HG03457 (cell line): ENCODE results near the gene DDX50.
"Not testable (repeated sequence)": the region's sequence is repeated elsewhere in the genome, so short reads cannot be mapped to it uniquely, and the experiment has no call there.

Experiments
- ATAC-seq: cut with Tn5 transposase; IDR thresholded peaks from one replicate; pipeline ENCODE4 v1.9.1; 2021; ENCODE audit warnings: moderate number of reproducible peaks; ENCODE audit not compliant: unreplicated experiment

Gene DDX50, protein sequence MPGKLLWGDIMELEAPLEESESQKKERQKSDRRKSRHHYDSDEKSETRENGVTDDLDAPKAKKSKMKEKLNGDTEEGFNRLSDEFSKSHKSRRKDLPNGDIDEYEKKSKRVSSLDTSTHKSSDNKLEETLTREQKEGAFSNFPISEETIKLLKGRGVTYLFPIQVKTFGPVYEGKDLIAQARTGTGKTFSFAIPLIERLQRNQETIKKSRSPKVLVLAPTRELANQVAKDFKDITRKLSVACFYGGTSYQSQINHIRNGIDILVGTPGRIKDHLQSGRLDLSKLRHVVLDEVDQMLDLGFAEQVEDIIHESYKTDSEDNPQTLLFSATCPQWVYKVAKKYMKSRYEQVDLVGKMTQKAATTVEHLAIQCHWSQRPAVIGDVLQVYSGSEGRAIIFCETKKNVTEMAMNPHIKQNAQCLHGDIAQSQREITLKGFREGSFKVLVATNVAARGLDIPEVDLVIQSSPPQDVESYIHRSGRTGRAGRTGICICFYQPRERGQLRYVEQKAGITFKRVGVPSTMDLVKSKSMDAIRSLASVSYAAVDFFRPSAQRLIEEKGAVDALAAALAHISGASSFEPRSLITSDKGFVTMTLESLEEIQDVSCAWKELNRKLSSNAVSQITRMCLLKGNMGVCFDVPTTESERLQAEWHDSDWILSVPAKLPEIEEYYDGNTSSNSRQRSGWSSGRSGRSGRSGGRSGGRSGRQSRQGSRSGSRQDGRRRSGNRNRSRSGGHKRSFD

DNA sequence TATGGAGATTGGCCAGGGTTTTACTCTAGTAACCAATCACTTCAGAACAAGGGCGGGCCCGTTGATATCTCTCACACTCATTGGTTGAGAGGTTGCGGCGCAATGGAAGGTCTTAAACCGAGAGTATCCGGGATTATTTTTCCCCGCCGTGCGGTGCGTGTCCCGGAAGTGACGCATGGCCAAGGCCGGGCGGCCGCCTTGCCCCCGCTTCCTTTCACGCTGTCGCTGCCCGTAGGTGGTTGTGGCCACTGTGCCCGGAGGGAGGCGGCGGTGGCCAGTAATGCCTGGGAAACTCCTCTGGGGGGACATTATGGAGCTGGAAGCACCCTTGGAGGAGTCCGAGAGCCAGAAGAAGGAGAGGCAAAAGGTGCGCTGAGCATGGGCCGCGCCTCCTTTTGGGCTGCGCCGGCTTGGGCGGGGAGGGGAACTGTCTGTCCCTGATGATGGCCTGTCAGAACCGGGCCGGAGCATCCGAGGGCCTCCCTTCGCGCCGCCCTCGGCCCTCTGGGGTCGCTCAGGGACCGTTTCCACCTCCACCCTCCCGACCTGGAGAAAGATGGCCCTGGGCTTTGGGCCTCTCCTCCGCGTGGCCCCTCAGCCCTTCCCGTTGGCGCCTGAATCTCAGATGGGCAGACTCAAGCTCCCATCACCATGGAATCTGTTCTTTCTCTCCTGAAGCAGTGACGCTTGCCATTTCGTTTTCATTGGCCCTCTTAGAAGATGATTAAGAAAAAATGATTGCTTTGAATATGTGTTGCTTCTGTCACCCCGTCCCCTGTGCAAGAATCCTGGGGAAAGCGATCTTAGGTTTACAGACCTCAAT is at the start of gene DDX50:
Gene DDX50 (plus strand): TSS at position 211 of the 823 bp plus-strand sequence. CDS start 70 bp downstream, at position 281.
- ATAC-seq, result peak; percentile 98

DNA sequence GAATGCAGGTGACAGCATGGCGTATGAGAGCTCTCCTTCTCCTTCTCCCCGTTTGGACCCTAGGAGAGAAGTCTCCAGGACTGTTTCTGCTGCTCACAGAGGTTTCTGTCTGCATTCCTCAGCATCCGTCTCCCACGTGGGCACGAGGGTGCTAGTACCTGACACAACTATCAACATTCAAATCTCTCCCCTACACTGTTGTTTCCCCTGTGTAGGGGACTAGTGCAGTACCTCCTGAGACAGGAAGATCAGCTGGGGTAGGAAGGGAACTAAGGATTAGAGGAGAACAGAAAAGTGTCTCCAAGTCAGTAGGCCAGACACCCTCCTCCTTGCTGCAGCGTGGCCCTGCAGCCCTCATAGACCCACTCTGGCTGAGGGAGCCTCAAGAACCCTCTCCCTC is 44.8 kb upstream of the DDX50 start:
- ATAC-seq, result no peak

GRCh38 chr10:68857005-68857404 is 44.1 kb upstream of the DDX50 start:
- no peak for ATAC-seq

DNA sequence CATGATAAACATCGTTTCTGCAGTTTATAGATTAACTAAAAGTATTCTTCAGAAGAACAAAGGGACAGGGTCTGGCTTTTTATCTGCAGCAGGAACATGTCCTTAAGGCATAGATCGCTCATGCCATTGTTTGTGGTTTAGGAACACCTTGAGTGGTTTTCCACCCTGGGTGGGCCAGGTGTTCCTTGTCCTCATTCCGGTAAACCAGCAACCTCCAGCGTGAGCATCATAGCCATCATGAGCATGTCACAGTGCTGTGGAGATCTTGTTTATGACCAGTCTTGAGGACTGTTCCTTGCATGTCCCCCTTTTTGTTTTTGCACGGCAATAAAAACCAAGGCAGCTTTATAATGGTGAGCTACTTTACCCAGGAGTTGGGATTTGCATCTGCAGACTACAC is 39.9 kb upstream of the DDX50 start:
- ATAC-seq, result no peak

DNA sequence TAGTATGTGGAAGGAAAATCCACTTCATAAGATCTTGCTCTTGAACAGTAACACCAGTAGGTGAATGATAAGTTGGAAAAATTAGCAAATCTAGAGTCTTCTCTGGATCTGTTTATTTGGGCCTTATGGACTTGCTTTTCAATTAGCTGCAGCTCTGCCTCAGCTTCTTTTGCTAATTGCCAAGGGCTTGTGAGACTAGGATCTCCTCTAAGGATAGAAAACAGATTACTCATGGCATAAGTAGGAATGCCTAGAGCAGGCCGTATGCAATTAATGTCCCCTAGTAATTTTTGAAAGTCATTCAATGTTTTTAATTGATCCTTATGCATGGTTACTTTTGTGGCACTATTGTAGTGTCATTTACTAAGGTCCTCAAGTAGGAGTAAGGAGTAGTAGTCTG is 36.5 kb upstream of the DDX50 start:
- no peak for ATAC-seq

DNA sequence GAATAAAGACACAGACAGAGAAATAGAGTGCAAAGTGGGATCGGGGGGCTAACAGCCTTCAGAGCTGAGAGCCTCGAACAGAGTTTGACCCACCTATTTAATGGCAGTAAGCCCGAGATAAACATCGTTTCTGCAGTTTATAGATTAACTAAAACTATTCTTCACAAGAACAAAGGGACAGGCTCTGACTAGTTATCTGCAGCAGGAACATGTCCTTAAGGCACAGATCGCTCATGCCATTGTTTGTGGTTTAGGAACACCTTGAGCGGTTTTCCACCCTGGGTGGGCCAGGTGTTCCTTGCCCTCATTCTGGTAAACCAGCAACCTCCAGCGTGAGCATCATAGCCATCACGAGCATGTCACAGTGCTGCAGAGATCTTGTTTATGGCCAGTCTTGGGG is 32.9 kb upstream of the DDX50 start:
- not testable (repeated sequence) for ATAC-seq

DNA sequence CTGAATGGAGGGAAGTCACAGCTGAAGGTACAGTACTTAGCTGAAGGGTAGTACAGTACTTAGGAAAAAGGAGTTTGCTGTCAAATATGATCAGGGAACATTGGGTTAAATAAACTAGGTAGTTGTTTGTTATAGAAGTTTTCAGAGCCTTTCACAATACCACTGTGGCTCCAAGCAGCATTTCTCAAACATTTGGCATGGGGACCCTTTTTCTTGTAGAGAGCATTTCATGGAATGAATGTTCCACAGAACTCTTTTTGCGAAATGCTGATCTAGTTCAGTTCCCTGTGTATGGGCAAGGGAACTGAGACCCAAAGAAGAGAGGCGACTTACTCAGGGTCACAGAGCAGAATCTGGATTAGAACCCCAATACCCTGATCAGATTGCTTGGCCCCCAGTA is 31.5 kb upstream of the DDX50 start:
- ATAC-seq, result no peak

DNA sequence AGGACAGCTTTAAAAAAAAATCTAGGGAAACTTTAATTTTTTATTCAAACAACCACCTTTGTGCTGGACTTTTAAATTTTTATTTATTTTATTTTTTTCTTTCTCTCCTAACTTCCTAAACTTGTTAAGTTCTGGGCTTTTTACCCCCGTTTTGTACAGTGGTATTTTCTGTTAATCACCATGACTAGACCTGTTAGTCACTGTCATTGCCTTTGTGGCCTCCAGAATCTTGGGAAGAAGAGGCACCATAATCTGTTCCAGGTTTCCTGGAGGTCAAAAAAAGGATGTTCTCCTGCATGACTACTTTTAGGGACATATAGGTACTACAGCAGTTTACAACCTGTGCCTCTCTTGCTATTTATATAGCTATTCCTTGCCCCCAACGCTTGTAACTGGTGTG is 31.1 kb upstream of the DDX50 start:
- no peak for ATAC-seq

GRCh38 chr10:68870545-68871104 is 30.5 kb upstream of the DDX50 start:
- no peak for ATAC-seq

GRCh38 chr10:68871105-68871711 is 29.9 kb upstream of the DDX50 start:
- no peak for ATAC-seq

DNA sequence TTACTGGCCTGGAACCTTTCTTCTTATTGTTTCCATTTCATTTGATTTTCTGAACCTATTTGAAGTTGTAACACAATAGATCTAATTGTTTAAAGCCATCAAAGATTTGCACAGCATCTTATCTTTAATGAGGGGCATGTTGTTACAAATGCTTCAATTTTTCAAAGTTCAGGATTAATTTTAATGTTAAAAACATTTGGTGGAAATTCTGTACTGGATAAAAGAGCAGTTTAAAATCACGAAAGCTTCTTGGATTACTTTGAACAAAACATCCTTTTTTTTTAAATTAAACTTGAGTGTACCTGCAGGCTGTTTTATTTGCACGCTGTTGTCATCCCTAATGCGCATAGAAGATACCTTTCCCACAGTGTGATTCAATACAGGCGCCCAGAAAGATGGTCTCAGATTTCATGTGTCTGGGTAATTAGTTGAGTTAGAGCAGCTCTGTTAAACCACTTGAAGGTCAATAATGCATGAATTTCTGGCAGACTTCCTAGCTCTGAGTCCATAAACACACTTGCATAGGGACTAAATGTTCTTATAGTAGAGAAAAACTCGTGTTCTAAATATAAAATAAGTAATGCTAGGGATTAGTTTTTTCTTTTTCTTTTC is 29.3 kb upstream of the DDX50 start:
- no peak for ATAC-seq

- no peak for ATAC-seq
Measured at GRCh38 chr10:68876246-68877138, 24.6 kb upstream of the DDX50 start.

GRCh38 chr10:68877482-68878110 is 23.5 kb upstream of the DDX50 start:
- ATAC-seq, result no peak

- ATAC-seq, result no peak
Measured at GRCh38 chr10:68878496-68878895, 22.6 kb upstream of the DDX50 start.

DNA sequence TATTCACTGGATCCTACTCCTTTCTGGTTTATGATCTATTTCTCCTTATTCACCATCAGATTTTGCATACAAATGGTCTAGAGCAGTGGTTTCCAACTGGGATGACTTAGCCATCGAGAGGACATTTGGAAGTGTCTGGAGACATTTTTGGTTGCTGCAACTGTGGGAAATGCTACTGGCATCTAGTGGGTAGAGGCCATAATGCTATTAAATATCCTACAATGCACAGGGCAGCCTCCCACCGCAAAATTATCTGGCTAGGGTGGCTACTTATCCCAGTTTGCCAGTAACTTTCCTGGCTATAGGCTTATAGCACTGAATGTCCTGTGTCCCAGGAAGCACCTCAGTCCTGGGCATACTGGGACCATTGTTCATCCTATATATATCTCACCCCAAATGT is 21.5 kb upstream of the DDX50 start:
- no peak for ATAC-seq

DNA sequence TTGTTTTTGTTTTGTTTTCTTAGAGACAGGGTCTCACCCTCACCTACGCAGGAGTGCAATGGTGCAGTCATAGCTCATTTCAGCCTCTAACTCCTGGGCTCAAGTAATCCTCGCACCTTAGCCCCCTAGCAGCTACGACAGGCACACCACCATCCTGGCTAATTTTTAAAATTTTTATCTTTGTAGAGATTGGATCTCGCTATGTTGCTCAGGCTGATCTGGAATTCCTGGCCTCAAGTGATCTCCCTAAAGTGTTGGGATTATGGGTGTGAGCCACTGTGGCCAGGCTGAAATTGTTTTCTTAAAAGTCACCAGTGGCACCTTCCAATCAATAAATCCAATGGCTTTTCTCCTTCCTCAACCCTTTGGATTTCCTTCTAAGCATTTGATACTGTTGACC is 20.9 kb upstream of the DDX50 start:
- no peak for ATAC-seq

- ATAC-seq, result no peak
Measured at GRCh38 chr10:68895041-68895440, 6.1 kb upstream of the DDX50 start.

DNA sequence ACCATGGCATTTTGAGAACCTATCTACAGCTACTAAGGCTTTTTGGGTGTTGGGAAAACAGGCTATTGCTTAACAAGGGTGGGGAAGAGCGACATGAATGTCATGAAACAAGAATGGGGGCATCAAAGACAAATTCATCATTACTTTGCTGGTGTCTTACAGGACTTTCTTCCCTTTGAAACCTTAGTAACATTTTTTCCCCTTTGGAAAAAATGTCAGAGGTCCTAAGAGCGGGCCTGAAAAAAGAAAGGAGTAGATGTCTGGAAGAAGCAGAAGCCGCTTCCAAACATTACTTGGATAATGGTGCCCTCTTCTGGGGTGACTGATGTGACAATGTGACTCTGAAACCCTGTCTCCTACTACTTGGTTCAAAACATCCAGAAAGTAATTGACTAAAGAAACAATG is 3.8 kb upstream of the DDX50 start:
- no peak for ATAC-seq
